ENCODE data around the gene LENG8. TPM values are rescaled to one million over a fixed set of nuclear protein-coding genes. Genes with fewer than 3 reads are reported as not detected.

The LENG8 gene
- polyA plus RNA-seq, 1 donor from 2014 or later: 24.2 TPM

DNA sequence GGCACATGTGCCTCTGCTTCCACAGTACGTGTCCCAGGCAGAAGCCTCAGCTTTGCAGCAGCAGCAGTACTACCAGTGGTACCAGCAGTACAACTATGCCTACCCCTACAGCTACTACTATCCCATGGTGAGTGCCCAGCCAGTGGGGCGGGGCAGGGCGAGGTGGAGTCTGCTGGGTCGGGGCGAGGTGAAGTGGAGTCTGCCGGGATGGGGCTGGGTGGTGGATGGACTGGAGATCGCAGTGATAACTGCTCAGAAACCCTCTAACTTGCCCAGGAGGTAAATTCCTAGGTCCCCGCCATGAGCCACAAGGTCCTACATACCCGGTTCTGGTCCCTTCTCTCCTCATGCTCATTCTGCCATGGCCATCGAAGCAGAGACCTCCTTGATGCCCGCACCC, 3.6 kb downstream of the LENG8 start:
- no peak overlapping the region for H3K4me2 ChIP-seq (ENCODE audit: low read length)
- no peak overlapping the region for H2AFZ ChIP-seq (ENCODE audit: low read depth, low read length)
- H3K36me3 ChIP-seq (ENCODE audit: insufficient read depth, low read length): peaks cover 10% of the 10 kb centered on the region

DNA sequence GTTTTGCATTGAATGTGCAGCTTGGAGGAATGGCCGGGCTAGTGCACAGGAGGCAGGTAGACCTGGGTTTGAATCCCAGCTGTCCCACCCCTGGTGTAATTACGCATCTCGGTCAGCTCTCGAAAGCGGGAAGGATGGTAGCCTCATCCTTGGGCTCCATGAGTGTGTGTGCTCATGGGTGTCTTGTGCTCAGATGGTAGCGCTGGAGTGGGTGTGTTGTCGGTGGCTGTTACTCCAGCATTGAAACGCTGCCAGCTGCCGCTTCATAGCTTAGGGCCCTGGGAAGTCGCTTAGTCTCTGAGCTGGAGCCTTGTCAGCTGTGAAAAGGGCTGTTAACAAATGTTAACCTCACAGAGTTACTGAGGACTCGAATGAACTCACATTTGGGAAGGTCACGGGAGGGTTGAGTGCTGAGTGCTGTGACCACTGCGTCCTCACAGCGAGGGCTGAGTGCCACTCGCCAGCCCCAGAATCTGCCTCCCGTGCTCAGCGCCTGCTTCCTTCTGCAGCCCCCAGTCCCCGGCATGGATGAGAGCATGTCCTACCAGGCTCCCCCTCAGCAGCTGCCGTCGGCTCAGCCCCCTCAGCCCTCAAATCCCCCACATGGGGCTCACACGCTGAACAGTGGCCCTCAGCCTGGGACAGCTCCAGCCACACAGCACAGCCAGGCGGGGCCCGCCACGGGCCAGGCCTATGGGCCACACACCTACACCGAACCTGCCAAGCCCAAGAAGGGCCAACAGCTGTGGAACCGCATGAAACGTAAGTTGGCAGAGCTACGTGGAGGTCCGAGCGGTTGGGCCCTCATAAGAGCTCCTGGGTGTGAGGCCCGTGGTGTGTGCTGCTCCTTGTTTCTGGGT, 5.2 kb downstream of the LENG8 start:
- H3K4me2 ChIP-seq (ENCODE audit: low read length): no peak overlapping the region
- H4K20me1 ChIP-seq (ENCODE audit: insufficient read depth): peaks cover 12% of the 10 kb centered on the region
- no peaks in the 10 kb centered on the region for H3K9me2 ChIP-seq (ENCODE audit: insufficient read depth, low read length)
- TF ChIP-seq EP300 (conservative IDR thresholded peaks at IDR 0.05; ENCODE audit: poor library complexity, severe bottlenecking): no peak
- TF ChIP-seq RAD21 (conservative IDR thresholded peaks at IDR 0.05): no peak
- TF ChIP-seq, protein P1, sequence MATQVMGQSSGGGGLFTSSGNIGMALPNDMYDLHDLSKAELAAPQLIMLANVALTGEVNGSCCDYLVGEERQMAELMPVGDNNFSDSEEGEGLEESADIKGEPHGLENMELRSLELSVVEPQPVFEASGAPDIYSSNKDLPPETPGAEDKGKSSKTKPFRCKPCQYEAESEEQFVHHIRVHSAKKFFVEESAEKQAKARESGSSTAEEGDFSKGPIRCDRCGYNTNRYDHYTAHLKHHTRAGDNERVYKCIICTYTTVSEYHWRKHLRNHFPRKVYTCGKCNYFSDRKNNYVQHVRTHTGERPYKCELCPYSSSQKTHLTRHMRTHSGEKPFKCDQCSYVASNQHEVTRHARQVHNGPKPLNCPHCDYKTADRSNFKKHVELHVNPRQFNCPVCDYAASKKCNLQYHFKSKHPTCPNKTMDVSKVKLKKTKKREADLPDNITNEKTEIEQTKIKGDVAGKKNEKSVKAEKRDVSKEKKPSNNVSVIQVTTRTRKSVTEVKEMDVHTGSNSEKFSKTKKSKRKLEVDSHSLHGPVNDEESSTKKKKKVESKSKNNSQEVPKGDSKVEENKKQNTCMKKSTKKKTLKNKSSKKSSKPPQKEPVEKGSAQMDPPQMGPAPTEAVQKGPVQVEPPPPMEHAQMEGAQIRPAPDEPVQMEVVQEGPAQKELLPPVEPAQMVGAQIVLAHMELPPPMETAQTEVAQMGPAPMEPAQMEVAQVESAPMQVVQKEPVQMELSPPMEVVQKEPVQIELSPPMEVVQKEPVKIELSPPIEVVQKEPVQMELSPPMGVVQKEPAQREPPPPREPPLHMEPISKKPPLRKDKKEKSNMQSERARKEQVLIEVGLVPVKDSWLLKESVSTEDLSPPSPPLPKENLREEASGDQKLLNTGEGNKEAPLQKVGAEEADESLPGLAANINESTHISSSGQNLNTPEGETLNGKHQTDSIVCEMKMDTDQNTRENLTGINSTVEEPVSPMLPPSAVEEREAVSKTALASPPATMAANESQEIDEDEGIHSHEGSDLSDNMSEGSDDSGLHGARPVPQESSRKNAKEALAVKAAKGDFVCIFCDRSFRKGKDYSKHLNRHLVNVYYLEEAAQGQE (IDR thresholded peaks at IDR 0.05; ENCODE audit: borderline replicate concordance): no peak
- no peak for TF ChIP-seq TAF1 (IDR thresholded peaks at IDR 0.05; ENCODE audit: low read depth)
- no peak for TF ChIP-seq SMC3 (conservative IDR thresholded peaks at IDR 0.05; ENCODE audit: poor library complexity)
- no peak for TF ChIP-seq EZH2 (IDR thresholded peaks at IDR 0.05; ENCODE audit: borderline replicate concordance, insufficient read depth, low read length, poor library complexity, severe bottlenecking)
- no peak for TF ChIP-seq MXI1 (conservative IDR thresholded peaks at IDR 0.05; ENCODE audit: poor library complexity, severe bottlenecking)
- TF ChIP-seq POLR2AphosphoS5 (IDR thresholded peaks at IDR 0.05): no peak
- TF ChIP-seq, protein P2, sequence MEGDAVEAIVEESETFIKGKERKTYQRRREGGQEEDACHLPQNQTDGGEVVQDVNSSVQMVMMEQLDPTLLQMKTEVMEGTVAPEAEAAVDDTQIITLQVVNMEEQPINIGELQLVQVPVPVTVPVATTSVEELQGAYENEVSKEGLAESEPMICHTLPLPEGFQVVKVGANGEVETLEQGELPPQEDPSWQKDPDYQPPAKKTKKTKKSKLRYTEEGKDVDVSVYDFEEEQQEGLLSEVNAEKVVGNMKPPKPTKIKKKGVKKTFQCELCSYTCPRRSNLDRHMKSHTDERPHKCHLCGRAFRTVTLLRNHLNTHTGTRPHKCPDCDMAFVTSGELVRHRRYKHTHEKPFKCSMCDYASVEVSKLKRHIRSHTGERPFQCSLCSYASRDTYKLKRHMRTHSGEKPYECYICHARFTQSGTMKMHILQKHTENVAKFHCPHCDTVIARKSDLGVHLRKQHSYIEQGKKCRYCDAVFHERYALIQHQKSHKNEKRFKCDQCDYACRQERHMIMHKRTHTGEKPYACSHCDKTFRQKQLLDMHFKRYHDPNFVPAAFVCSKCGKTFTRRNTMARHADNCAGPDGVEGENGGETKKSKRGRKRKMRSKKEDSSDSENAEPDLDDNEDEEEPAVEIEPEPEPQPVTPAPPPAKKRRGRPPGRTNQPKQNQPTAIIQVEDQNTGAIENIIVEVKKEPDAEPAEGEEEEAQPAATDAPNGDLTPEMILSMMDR (IDR thresholded peaks at IDR 0.05; ENCODE audit: poor library complexity, severe bottlenecking): no peak
- no peak overlapping the region for H3K27ac ChIP-seq (ENCODE audit: low read length)
- H3K79me2 ChIP-seq (replicated peaks; ENCODE audit: insufficient read depth, low read length): peaks cover 28% of the 10 kb centered on the region
- H3K9me3 ChIP-seq (ENCODE audit: low read length): no peaks in the 10 kb centered on the region
- no peak overlapping the region for H2AFZ ChIP-seq (ENCODE audit: low read depth, low read length)
- H3K27me3 ChIP-seq (ENCODE audit: insufficient read depth, low read depth, low read length): no peaks in the 10 kb centered on the region
- no peak overlapping the region for H3K9ac ChIP-seq (ENCODE audit: low read length)
- H3F3A ChIP-seq (ENCODE audit: insufficient read depth, low read length, poor library complexity, severe bottlenecking): no peaks in the 10 kb centered on the region
- peaks cover 10% of the 10 kb centered on the region for H3K36me3 ChIP-seq (ENCODE audit: insufficient read depth, low read length)
- no peak overlapping the region for H3K4me3 ChIP-seq (ENCODE audit: low read length)

More for the DNA sequence above, 3.6 kb downstream of the LENG8 start:
- Histone ChIP-seq H3K27ac (ENCODE audit: low read length) (no peak overlapping the region), H3K9me3 (ENCODE audit: low read length) (no peaks in the 10 kb centered on the region), H3K4me3 (ENCODE audit: low read length) (no peak overlapping the region), H3F3A (ENCODE audit: insufficient read depth, low read length, poor library complexity, severe bottlenecking) (no peaks in the 10 kb centered on the region), H3K27me3 (ENCODE audit: insufficient read depth, low read depth, low read length) (no peaks in the 10 kb centered on the region), H3K9ac (ENCODE audit: low read length) (no peak overlapping the region), H3K9me2 (ENCODE audit: insufficient read depth, low read length) (no peaks in the 10 kb centered on the region), H4K20me1 (ENCODE audit: insufficient read depth) (peaks cover 12% of the 10 kb centered on the region), H3K79me2 (replicated peaks; ENCODE audit: insufficient read depth, low read length) (peaks cover 37% of the 10 kb centered on the region)
- TF ChIP-seq, protein P2 (IDR thresholded peaks at IDR 0.05; ENCODE audit: poor library complexity, severe bottlenecking): no peak
- TF ChIP-seq POLR2AphosphoS5 (IDR thresholded peaks at IDR 0.05): no peak
- TF ChIP-seq EP300 (conservative IDR thresholded peaks at IDR 0.05; ENCODE audit: poor library complexity, severe bottlenecking): no peak
- no peak for TF ChIP-seq MXI1 (conservative IDR thresholded peaks at IDR 0.05; ENCODE audit: poor library complexity, severe bottlenecking)
- no peak for TF ChIP-seq RAD21 (conservative IDR thresholded peaks at IDR 0.05)
- TF ChIP-seq TAF1 (IDR thresholded peaks at IDR 0.05; ENCODE audit: low read depth): no peak
- TF ChIP-seq, protein P1 (IDR thresholded peaks at IDR 0.05; ENCODE audit: borderline replicate concordance): no peak
- no peak for TF ChIP-seq SMC3 (conservative IDR thresholded peaks at IDR 0.05; ENCODE audit: poor library complexity)
- no peak for TF ChIP-seq EZH2 (IDR thresholded peaks at IDR 0.05; ENCODE audit: borderline replicate concordance, insufficient read depth, low read length, poor library complexity, severe bottlenecking)
